Measurements from ENCODE around the gene CCDC92.

CCDC92 gene

GRCh38 chr12:123886258-123886657, 86.4 kb downstream of the CCDC92 start:
- no peak for DNase-seq

All from amniotic stem cell (primary cell).